Measurements from ENCODE around the gene PCK2. TPM values are rescaled to one million over a fixed set of nuclear protein-coding genes. Genes with fewer than 3 reads are reported as not detected.

Gene PCK2
- total RNA-seq, 1 experiment from 2014 or later: 16.8 TPM

DNA sequence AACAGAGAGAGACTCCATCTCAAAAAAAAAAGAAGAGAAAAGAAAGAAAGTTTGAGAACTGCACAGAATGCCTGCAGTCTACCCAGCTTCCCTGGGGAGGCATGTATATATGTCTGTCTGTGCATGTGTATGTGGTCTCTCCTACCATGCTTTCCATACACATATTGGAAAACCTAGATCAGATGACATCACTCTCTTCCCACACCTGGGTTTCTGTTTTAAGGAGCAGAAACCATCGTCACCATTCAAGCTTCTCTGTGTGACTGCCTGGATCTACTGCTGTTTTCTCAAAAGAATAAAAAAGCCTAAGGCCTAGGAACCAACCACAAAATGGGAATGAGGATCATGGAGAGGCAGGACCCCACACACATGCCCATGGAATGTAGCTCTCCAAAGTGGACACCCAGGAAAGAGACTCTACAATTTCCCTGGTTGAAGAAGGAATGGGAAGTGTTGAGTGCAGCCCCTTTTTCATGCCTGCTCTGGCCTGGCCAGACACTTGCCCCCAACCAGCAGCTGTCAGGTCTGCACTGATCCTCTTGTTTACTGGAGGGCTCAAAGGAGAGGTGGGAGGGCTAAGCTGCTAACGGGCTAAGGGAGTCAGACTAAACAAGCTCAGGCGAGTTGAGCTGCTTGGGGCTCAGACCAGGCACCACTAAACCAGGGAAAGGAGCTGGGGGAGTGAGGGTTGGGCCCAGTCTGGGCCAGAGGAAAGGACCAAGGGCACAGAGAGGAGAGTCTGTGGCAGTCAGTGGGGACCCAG, 7.7 kb upstream of the PCK2 start:
- H3K4me1 ChIP-seq (ENCODE audit: insufficient read depth, low read length, poor library complexity, severe bottlenecking): no peaks in the 10 kb centered on the region
- peaks cover 7% of the 10 kb centered on the region for H3K27me3 ChIP-seq (replicated peaks; ENCODE audit: insufficient read depth, low read depth, low read length, poor library complexity)
- H3K4me3 ChIP-seq (ENCODE audit: low read depth, low read length, poor library complexity, severe bottlenecking): no peak overlapping the region
- ChIA-PET CTCF (interaction anchor here (1.5 kb wide), 1 partner anchor 28 kb away, joined by 6 read pairs; no protein-coding TSS in a partner anchor), POLR2A (ENCODE audit: low non-redundant PET) (no interaction called here)
- no peak for TF ChIP-seq EZH2 (IDR thresholded peaks at IDR 0.05; ENCODE audit: borderline replicate concordance, low read depth, low read length, poor library complexity, severe bottlenecking)
- H3K36me3 ChIP-seq (ENCODE audit: insufficient read depth, low read length, poor library complexity, severe bottlenecking): no peaks in the 10 kb centered on the region
- intact Hi-C loops (cut with micrococcal nuclease; ENCODE audit: unreplicated experiment): no loop called here
- no peak overlapping the region for H3K27ac ChIP-seq (ENCODE audit: low read depth, low read length, poor library complexity, severe bottlenecking)
- no TSS peak for BruUV-seq (replicated peaks)
- no peak for DNase-seq (ENCODE audit: low spot score)
- no peaks in the 10 kb centered on the region for H3K9me3 ChIP-seq (ENCODE audit: low read depth, low read length, poor library complexity, severe bottlenecking)

DNA sequence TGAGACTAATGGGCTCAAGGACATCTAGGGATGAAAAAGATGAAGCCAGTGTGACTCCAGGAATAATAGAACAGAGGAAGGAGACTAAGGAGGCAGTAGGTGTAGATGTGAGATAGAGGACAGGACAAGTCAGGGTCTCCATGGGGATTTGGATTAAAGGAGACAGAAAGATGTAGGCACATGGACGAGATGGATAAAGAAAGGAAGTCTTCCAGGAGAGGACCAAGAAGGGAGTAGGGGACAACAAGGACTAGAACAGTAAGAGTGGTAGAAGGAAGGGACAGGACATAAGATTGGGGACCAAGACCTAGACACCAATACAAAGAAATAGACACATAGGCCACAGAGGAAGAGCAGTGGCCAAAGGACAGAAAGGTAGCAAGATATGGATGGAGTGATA, 7.1 kb upstream of the PCK2 start:
- H3K27ac ChIP-seq (ENCODE audit: low read depth, low read length, poor library complexity, severe bottlenecking): no peak overlapping the region
- ChIA-PET POLR2A (ENCODE audit: low non-redundant PET) (no interaction called here), CTCF (interaction anchor here (1.5 kb wide), 1 partner anchor 29 kb away, joined by 6 read pairs; no protein-coding TSS in a partner anchor)
- TF ChIP-seq, protein P1, sequence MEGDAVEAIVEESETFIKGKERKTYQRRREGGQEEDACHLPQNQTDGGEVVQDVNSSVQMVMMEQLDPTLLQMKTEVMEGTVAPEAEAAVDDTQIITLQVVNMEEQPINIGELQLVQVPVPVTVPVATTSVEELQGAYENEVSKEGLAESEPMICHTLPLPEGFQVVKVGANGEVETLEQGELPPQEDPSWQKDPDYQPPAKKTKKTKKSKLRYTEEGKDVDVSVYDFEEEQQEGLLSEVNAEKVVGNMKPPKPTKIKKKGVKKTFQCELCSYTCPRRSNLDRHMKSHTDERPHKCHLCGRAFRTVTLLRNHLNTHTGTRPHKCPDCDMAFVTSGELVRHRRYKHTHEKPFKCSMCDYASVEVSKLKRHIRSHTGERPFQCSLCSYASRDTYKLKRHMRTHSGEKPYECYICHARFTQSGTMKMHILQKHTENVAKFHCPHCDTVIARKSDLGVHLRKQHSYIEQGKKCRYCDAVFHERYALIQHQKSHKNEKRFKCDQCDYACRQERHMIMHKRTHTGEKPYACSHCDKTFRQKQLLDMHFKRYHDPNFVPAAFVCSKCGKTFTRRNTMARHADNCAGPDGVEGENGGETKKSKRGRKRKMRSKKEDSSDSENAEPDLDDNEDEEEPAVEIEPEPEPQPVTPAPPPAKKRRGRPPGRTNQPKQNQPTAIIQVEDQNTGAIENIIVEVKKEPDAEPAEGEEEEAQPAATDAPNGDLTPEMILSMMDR (conservative IDR thresholded peaks at IDR 0.05; ENCODE audit: low read depth, low read length): no peak
- no peak for TF ChIP-seq EZH2 (IDR thresholded peaks at IDR 0.05; ENCODE audit: borderline replicate concordance, low read depth, low read length, poor library complexity, severe bottlenecking)
- no peak overlapping the region for H3K4me3 ChIP-seq (ENCODE audit: low read depth, low read length, poor library complexity, severe bottlenecking)
- DNase-seq (ENCODE audit: low spot score): no peak
- H3K9me3 ChIP-seq (ENCODE audit: low read depth, low read length, poor library complexity, severe bottlenecking): no peaks in the 10 kb centered on the region
- no TSS peak for BruUV-seq (replicated peaks)
- peaks cover 2% of the 10 kb centered on the region for H3K27me3 ChIP-seq (replicated peaks; ENCODE audit: insufficient read depth, low read depth, low read length, poor library complexity)
- no peaks in the 10 kb centered on the region for H3K36me3 ChIP-seq (ENCODE audit: insufficient read depth, low read length, poor library complexity, severe bottlenecking)
- intact Hi-C loops (cut with micrococcal nuclease; ENCODE audit: unreplicated experiment): no loop called here
- no peaks in the 10 kb centered on the region for H3K4me1 ChIP-seq (ENCODE audit: insufficient read depth, low read length, poor library complexity, severe bottlenecking)

DNA sequence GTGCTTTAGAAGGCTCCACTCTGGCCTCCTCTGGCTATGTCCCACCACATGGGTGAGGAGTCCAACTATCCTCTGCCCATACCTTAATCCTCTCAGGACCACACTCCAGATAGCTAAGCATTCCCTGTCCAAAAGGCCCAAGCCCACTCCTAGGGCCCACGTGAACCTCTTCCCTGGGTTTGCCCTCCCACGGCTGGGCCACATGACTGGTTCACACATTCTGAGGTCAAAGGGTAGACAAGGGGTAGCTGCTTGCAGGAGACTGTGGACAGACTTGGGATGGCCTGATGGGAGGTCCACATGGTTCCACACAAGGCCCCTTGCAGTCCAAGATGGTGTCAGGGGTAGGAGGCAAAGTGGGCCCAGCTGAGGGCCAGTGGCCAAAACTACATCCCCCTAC, 6.0 kb upstream of the PCK2 start:
- CTCF ChIA-PET: interaction anchor here (0.7 kb wide), 1 partner anchor 1002 kb away, joined by 4 read pairs; no protein-coding TSS in a partner anchor

More for the DNA sequence above, 6.0 kb upstream of the PCK2 start:
- BruUV-seq (replicated peaks): no TSS peak
- H3K27me3 ChIP-seq (replicated peaks; ENCODE audit: insufficient read depth, low read depth, low read length, poor library complexity): no peaks in the 10 kb centered on the region
- H3K4me3 ChIP-seq (ENCODE audit: low read depth, low read length, poor library complexity, severe bottlenecking): no peak overlapping the region
- H3K36me3 ChIP-seq (ENCODE audit: insufficient read depth, low read length, poor library complexity, severe bottlenecking): no peaks in the 10 kb centered on the region
- peaks cover under 1% of the 10 kb centered on the region for H3K4me1 ChIP-seq (ENCODE audit: insufficient read depth, low read length, poor library complexity, severe bottlenecking)
- POLR2A ChIA-PET (ENCODE audit: low non-redundant PET): no interaction called here
- no peak for TF ChIP-seq EZH2 (IDR thresholded peaks at IDR 0.05; ENCODE audit: borderline replicate concordance, low read depth, low read length, poor library complexity, severe bottlenecking)
- TF ChIP-seq, protein P1 (conservative IDR thresholded peaks at IDR 0.05; ENCODE audit: low read depth, low read length): no peak
- no peaks in the 10 kb centered on the region for H3K9me3 ChIP-seq (ENCODE audit: low read depth, low read length, poor library complexity, severe bottlenecking)
- no peak overlapping the region for H3K27ac ChIP-seq (ENCODE audit: low read depth, low read length, poor library complexity, severe bottlenecking)
- no peak for DNase-seq (ENCODE audit: low spot score)
- intact Hi-C loops (cut with micrococcal nuclease; ENCODE audit: unreplicated experiment): no loop called here

Measured in A673 (cell line).